LNCaP clone FGC (cell line): ENCODE data around the gene USP22.
A peak's percentile ranks its signal among the peaks of the same experiment; 100 is the strongest.

Experiments
- DNase-seq: peaks from one replicate; pipeline ENCODE4 v3.0.0-alpha.2; 2011; ENCODE audit warnings: low read depth
- H3K4me3 ChIP-seq: 2 replicates; pipeline ENCODE4 v1.5.1; 2011; ENCODE audit warnings: mild to moderate bottlenecking, low read depth, low read length, control low read depth
- TF ChIP-seq, protein P1 (sequence below): IDR thresholded peaks from 2 replicates; pipeline ENCODE4 v1.5.1; 2012; ENCODE audit warnings: mild to moderate bottlenecking; ENCODE audit not compliant: control insufficient read depth, insufficient read depth; ENCODE audit errors: extremely low read depth

The USP22 gene

DNA sequence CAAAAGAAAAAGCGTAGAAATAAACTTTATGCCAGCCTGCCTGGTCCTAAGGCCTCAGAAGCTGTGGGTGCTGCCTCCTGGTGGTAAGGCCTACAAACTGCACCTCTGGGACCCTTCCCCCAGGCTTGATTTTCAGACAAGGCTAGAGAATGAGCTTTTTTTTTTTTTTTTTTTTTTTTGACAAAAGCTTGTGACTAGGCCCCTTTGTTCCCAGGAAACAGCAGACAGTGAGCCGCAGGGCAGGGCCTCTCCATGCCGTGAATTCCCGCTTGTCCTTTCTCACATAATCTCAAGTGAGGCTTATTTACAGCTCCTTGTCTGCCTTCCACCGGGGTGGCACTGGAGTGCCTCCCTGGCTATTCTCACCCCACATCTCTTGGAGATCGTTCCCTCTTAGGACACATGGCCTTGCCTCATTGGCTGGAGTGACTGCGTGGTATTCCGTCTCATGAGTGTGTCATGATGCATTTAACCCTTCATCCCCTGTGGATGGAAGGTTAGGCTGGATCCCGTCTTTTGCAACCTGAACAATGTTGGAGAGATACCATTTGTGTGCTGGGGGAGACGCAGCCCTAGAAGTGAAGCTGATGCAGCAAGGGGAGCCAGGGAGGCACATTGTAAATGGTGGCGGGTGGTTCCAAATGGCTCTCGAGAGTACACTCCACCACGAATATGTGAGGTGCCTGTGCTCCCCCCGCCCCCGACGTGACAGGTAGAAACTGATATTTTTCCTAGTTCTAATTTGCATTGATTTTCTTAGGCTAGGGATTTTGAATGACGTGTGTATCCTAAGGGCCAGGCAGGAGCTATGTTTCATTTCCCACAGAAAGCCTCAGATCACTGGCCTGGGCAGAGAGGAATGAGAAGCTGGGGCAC is 49.6 kb downstream of the USP22 start:
- H3K4me3 ChIP-seq = no peak overlapping the region
- DNase-seq = peak; percentile 38
- TF ChIP-seq, protein P1, sequence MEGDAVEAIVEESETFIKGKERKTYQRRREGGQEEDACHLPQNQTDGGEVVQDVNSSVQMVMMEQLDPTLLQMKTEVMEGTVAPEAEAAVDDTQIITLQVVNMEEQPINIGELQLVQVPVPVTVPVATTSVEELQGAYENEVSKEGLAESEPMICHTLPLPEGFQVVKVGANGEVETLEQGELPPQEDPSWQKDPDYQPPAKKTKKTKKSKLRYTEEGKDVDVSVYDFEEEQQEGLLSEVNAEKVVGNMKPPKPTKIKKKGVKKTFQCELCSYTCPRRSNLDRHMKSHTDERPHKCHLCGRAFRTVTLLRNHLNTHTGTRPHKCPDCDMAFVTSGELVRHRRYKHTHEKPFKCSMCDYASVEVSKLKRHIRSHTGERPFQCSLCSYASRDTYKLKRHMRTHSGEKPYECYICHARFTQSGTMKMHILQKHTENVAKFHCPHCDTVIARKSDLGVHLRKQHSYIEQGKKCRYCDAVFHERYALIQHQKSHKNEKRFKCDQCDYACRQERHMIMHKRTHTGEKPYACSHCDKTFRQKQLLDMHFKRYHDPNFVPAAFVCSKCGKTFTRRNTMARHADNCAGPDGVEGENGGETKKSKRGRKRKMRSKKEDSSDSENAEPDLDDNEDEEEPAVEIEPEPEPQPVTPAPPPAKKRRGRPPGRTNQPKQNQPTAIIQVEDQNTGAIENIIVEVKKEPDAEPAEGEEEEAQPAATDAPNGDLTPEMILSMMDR = peak; percentile 84

DNA sequence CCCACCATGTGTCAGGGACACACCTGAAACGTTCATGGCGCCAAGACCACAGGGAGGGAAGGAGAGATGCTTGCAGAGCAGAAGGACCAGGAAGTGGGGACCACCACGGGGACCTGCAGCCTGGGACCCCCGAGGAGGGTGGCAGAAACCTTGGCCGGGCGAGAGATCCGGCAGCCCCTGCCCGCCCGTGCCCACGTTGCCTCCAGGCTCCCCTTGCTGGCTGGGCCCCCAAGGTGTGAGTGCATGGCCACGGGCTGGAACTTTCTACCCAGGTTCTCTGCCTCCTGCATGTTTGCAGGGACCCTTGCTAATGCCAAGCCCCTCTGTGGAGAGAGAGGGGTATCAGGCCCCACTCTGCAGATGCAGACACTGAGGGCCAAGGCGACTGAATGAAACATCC is 50.4 kb downstream of the USP22 start:
- TF ChIP-seq, protein P1 = no peak
- no peak for DNase-seq
- H3K4me3 ChIP-seq = no peak overlapping the region

DNA sequence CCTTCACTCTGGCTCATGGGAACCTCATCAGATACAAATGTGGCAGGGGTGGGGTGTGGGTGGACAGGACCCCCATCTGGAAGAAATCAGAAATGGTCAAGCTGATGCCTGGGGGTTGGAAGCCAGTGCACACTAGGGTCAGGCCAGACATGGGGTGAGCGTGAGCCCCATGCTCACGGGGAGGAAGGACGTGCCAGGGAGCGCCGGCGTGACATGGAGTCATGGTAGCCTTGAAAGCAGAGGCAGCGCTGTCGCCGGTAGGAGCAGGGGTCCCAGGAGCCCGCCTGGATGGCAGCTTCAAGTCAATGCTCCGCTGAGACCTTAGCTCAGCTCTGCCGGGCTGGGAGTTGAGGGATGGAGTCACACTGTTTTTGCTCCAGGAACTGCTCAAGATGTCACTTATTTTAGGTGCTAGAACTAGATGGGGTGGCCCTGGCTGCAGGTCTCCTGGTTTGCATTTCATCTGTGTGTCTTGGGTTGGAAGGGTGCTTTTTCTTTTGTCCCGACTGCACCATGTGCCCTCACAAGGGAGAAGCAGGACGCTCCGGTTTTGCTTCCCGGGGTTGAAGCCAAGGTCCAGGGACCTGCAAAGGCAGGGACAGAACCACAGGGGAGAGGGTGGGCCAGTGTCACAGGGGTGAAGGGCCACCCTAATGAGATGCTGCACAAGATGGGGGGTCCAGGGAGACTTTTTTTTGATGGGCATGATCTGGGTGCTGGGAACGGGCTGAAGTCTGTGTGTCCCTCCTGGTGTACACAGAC is 51.4 kb downstream of the USP22 start:
- TF ChIP-seq, protein P1 = no peak

DNA sequence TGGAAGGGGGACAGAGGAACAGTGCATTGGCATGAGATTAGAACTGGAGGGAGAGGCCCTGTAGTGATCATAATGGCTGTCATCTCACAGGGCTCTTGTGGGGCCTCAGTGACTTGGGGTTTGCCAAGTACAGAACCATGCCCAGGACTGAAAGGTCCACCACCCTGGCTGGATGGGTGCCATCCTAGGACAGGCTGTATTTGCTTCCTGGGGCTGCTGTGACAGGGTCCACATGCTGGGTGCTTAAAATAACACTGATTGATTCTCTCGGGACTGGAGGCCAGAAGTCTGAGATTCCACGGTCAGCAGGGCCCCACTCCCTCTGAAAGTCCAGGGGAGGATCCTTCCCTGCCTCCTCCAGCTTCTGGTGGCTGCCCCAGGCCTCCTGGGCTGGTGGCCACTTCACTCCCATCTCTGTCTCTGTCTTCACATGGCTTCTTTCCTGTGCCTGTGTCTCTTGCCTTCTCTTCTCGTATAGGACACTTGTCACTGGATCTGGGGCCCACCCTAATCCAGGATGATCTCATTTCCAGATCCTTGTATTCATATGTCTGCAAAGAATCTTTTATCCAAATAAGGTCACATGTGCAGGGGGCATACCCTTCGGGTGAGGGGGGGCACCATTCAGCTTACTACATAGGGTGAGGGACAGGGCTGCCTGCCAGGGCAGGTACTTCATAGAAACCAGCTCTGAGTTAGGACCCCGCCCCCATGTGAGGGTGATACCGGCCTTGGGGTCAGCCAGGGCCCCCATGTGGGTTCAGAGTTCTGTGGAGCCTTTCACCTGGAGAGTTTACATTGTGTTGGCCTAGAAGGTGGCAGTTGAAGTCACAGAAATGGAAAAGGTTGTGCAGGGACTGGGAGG is 52.6 kb downstream of the USP22 start:
- TF ChIP-seq, protein P1 = no peak
- no peak for DNase-seq
- no peak overlapping the region for H3K4me3 ChIP-seq

More for the DNA sequence above, 51.4 kb downstream of the USP22 start:
- H3K4me3 ChIP-seq = no peak overlapping the region
- DNase-seq = no peak

DNA sequence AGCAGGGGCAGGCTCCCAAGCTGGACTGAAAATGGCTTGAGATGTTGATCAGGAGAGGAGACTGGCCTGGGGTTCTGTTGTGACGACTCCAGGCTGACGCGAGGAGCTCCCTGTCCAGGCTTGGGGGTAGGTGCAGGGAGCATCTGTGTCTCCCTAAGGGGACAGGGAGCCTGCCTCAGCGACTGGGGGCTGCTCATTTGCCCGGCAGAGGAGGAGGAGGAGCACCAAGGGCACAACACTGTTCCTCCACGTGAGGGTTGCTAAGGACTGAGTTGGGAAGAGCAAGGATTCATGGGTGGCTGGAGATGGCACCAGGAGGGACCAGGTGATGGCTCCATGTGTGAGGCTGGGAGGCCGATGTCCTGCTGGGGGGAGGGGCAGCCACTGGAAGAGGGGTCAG is 53.3 kb downstream of the USP22 start:
- TF ChIP-seq, protein P1 = no peak
- no peak overlapping the region for H3K4me3 ChIP-seq
- no peak for DNase-seq

DNA sequence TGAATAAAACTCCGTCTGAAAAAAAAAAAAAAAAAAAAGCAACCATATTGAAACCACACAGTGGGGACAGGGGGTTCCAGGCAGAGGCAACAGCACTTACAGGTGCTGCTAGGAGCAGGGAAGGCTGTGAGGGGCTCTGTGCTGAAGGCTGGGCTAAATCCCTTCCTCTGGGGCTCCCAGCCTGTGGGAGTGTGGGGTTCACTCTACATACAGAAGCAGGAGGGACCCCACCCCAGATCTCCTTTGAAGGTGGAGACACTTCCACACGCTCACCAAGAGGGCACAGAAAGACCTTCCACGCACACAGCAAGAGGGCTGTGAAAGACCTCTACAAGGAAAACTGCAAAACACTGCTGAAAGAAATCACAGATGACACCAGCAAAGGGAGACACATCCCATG is 53.9 kb downstream of the USP22 start:
- TF ChIP-seq, protein P1 = no peak
- H3K4me3 ChIP-seq = no peak overlapping the region
- DNase-seq = no peak
